NCI-H2196 (cell line): ENCODE data around the gene DNM2.
"Not testable (repeated sequence)": the region's sequence is repeated elsewhere in the genome, so short reads cannot be mapped to it uniquely, and the experiment has no call there.

Source experiments
- DNase-seq: peaks from one replicate; lab custom pipeline; 2025; ENCODE audit not compliant: unreplicated experiment; lab: John Stamatoyannopoulos, UW

The DNM2 gene

GRCh38 chr19:10751109-10751953 is 33.5 kb downstream of the DNM2 start:
- DNase-seq, result no peak

GRCh38 chr19:10752237-10752912 is 34.5 kb downstream of the DNM2 start:
- DNase-seq, result no peak

GRCh38 chr19:10752913-10753704 is 35.2 kb downstream of the DNM2 start:
- DNase-seq, result no peak

GRCh38 chr19:10756371-10756770 is 38.5 kb downstream of the DNM2 start:
- no peak for DNase-seq

- no peak for DNase-seq
Observed at GRCh38 chr19:10756791-10757190, 38.9 kb downstream of the DNM2 start.

- not testable (repeated sequence) for DNase-seq
Observed at GRCh38 chr19:10758050-10758449, 40.2 kb downstream of the DNM2 start.

- DNase-seq, result no peak
Observed at GRCh38 chr19:10758978-10759377, 41.1 kb downstream of the DNM2 start.

GRCh38 chr19:10760273-10760944 is 42.5 kb downstream of the DNM2 start:
- no peak for DNase-seq

- DNase-seq, result no peak
Observed at GRCh38 chr19:10761443-10762250, 43.8 kb downstream of the DNM2 start.

GRCh38 chr19:10762656-10763055 is 44.8 kb downstream of the DNM2 start:
- no peak for DNase-seq

- no peak for DNase-seq
Observed at GRCh38 chr19:10763411-10763810, 45.5 kb downstream of the DNM2 start.

- DNase-seq, result no peak
Observed at GRCh38 chr19:10763828-10764339, 46.0 kb downstream of the DNM2 start.

GRCh38 chr19:10764340-10764894 is 46.5 kb downstream of the DNM2 start:
- DNase-seq, result no peak

GRCh38 chr19:10766049-10766623 is 48.3 kb downstream of the DNM2 start:
- no peak for DNase-seq

- peak; percentile 13 for DNase-seq
Observed at GRCh38 chr19:10766671-10767201, 48.9 kb downstream of the DNM2 start.

- DNase-seq, result no peak
Observed at GRCh38 chr19:10767726-10768125, 49.8 kb downstream of the DNM2 start.

GRCh38 chr19:10768369-10768768 is 50.5 kb downstream of the DNM2 start:
- DNase-seq, result no peak

- DNase-seq, result no peak
Observed at GRCh38 chr19:10768936-10769335, 51.1 kb downstream of the DNM2 start.
